ENCODE data around the gene TYK2.

DNA sequence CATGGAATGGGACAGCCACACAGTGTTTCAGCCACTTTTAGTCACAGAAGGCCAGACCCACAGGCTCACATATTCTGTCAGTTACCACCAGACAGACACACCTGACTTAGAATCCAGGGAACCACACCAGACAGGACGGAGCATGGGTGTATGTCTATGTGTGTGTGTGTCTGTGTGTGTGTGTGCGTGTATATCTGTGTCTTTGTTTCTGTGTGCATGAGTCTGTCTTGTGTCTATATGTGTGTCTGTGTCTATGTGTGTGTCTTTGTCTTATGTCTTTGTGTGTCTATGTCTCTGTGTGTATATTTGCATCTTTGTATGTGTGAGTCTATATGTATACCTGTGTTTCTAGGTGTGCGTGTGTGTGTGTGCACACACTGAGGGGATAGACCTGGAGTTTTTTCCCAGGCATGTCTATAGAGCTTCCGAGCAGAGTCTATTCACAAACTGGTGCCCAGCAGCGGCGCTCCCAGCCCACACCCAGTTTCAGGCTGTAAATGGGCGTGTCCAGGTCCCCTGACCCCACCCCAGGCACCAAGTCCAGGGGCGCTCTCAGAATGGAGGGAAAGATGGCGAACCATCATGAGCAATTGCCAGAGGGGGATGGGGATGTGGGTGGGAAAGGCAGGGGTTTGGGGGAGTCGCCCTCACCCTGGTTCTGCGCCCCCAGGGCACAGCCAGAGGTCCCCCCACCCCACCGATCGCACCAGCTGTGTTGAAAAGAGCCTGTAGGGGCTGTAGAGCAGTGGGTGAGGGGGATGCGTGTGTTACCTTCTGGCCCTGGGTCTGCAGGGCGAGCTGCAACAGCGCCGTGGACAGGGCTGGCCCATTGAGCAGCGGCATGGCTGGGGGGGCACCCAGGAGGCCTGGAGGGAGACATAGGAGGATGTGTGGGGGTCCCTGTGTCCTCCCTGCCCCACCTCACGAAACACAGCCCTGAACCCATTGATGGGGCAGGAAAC is 58.2 kb downstream of the TYK2 start:
- TF ChIP-seq, protein P1, sequence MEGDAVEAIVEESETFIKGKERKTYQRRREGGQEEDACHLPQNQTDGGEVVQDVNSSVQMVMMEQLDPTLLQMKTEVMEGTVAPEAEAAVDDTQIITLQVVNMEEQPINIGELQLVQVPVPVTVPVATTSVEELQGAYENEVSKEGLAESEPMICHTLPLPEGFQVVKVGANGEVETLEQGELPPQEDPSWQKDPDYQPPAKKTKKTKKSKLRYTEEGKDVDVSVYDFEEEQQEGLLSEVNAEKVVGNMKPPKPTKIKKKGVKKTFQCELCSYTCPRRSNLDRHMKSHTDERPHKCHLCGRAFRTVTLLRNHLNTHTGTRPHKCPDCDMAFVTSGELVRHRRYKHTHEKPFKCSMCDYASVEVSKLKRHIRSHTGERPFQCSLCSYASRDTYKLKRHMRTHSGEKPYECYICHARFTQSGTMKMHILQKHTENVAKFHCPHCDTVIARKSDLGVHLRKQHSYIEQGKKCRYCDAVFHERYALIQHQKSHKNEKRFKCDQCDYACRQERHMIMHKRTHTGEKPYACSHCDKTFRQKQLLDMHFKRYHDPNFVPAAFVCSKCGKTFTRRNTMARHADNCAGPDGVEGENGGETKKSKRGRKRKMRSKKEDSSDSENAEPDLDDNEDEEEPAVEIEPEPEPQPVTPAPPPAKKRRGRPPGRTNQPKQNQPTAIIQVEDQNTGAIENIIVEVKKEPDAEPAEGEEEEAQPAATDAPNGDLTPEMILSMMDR (IDR thresholded peaks at IDR 0.05), result no peak
- no peak for TF ChIP-seq POLR2A (IDR thresholded peaks at IDR 0.05)

Data from ovary (tissue), 3 donors.